ENCODE results near the gene ADAM15.

Gene ADAM15

DNA sequence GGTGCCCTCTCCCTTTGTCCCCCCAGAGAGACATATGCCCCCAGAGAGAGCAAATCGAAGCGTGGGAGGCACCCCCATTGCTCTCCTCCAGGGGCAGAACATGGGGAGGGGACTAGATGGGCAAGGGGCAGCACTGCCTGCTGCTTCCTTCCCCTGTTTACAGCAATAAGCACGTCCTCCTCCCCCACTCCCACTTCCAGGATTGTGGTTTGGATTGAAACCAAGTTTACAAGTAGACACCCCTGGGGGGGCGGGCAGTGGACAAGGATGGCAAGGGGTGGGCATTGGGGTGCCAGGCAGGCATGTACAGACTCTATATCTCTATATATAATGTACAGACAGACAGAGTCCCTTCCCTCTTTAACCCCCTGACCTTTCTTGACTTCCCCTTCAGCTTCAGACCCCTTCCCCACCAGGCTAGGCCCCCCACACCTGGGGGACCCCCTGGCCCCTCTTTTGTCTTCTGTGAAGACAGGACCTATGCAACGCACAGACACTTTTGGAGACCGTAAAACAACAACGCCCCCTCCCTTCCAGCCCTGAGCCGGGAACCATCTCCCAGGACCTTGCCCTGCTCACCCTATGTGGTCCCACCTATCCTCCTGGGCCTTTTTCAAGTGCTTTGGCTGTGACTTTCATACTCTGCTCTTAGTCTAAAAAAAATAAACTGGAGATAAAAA, 35.9 kb downstream of the ADAM15 start:
- DNase-seq = no peak

DNA sequence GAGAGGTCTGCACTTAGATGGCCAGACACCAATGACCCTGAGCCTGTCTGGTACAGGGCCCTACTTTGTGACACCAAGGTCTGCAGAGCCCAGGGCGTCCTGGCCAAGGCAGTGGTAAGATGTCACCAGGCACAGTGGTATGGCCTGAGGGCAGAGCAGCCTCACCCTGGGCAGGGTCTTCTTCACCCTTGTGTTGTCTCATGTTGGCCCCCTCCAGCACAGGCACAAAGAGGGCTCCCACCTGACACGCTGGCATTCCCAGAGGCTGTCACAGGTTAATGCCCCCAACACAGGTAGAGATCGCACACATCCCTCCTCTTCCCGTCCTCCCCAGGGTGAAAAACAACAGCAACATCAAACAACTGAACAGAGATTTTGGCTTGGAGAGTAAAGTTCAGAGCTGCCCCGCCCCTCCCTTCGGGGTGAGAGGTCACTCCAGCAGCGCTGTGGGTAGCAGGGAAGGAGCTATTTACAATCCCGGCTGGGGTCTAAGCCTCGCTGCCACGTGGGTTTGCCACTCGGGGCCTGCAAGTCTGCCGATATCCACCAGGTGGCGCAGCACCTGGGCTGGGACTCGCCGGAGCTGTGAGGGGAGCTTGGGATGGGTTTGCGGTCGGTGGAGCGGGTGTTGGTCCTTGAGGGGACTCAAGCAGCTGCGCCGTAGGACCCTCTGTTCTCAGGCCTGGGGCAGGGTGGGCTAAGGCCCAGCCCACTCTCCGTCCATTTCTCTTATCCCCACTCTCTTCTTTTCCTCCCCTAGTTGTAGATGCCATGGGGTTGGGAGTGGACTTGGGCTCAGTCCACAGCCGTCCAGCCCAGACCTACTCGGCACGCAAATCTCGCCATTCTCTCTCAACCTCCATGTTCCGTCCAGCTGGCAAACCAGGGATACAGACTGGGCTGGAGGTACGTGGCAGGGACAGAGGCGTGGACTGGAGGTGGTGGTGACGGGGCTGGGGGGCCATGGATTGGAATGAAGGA, 40.2 kb downstream of the ADAM15 start:
- peak; percentile 69 for DNase-seq

DNA sequence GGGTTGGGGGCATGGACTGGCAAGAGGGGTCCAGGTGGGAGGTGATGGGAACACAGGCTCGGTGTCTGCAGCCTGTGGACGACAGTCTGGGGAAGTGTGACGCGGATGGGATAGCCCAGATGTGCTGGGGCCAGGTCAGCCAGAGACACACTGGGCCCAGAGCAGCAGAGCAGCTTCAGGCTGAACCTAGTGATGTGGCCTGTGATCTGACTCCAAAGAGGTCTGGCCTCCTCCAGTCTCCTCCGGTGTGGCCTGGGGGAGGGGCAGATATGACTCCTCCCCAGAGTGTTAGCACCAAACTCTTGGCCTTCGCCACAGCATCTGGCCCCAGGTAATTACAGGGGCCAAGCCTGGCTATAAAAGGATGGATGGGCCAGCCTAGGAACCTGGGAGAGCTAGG, 41.0 kb downstream of the ADAM15 start:
- DNase-seq = no peak

DNA sequence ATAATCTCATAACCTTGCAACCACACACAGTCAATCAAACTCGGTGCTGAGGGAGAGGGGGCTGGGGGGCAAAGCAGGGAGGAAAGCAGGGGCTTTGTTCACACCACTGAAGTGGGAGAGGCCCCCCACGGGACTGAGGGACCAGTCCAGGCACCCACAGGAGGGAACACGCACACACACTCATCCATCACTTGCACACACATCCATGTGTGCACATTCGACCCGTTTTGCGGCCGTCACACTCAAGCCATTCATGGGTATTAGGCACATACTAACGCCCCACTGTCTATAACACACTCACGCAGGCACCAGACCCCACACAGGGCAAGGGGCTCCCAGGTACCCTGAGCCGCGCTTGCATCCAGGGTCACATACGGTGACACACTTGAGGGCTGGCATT, 41.5 kb downstream of the ADAM15 start:
- no peak for DNase-seq

DNA sequence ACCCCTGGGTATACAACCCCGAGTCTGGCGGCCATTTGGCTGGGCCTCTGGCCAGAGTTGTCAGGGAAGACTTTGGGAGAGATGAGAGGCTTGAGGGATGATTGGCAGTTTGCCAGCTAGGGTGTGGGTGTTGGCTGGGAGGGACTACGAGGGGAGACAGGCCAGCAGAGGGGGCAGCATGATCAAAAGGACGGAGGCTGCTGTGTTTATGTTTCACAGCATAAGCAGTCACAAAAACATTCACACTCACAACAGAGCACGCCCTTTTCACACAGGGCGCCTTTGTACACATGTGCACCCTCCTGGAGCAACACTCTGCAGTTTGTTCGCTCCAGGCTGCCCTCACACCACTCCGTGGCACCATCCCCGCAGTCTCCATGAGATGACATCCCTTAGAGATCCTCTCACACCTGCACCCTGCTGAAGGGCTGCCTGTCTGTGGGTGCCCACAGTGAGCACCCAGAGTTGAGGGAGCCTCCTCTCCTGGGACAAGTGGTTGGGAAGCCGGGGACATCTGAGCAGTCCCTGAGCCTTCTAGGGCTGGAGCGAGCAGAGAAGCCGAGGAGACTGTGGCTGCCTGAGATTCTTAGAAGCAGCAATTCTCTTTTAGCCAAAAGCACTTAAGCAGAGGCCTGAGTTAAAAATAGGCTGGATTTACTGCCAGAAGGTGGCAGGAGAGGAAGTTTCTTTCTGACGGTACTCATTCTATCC, 43.0 kb downstream of the ADAM15 start:
- DNase-seq = no peak

DNA sequence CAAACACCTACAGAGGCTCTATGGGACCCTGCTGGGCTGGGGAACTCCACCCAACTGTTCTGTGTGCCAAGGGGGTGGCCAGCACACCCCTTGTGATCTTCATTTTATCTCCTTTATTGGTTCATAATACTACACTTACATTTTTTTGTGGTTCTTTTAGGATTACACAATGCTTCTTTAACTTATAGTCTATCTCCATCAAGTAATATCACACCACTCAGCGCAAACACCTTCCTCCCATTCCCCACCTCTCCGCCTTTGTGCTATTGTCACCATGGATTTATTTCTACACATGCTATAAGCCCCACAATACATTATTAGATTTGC, 43.5 kb downstream of the ADAM15 start:
- no peak for DNase-seq

DNA sequence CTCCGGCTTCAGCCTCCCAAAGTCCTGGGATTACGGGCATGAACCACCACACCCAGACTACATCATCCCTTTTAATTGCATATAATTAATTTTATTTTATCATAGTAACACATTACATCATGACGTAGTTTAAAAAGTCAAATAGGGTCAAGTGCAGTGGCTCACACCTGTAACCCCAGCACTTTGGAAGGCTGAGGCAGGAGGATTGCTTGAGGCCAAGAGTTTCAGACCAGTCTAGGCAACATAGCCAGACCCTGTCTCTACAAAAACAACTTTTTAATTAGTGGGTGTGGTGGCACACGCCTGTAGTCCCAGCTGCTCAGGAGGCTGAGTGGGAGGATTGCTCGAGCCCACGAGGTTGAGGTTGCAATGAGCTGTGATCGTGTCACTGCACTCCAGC, 48.2 kb downstream of the ADAM15 start:
- DNase-seq = no peak

DNA sequence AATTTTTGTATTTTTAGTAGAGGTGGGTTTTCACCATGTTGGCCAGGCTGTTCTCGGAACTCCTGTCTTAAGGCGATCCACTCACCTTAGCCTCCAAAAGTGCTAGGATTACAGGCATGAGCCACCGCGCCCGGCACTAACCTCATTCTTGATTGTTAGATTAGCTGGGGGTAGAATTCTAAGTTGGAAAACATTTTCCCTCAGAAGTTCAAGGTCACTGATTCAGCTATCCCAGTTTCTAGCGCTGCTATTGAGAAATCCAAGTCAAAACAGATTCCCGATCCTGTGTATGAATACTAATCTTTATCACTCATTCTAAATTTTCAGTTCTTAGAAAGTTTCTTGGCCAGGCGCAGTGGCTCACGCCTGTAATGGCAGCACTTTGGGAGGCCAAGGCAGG, 52.2 kb downstream of the ADAM15 start:
- DNase-seq = no peak

DNA sequence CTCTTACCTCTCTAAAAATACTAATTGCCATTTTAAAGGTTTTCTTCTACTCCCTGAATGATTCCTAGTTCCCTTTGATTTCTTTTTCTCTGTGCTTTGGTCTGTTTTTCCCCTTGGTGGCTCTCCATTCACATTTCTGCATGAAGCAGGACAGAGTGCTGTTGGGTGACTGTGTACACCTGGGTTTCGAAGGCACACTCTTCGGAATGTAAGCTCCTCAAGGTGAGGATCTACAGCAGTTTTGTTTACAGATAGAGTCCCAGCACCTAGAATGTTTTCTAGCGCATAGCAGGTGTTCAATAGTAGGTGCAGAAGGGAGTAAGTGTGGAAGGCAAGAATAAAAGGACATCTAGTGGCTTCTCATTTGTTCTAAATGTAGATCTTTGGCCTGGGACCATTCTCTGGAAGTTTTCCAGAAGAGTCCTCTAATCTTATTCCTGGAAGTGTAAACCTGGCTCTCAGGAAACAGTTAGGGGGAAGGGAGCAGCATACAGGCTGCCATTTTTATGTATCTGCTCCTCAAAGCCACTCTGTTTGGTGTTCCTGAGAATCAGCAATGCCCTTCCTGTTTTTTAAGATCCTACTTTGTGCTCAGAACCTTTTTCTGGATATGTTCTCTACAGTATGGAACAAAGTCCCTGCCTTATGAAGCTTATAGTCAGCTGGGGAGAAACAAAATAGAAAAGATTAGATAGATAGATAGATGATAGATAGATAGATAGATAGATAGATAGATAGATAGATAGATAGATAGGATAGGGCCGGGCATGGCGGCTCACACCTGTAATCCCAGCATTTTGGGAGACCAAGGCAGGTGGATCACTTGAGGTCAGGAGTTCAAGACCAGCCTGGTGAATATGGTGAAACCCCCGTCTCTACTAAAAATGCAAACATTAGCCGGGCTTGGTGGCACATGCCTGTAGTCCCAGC, 53.8 kb downstream of the ADAM15 start:
- no peak for DNase-seq

DNA sequence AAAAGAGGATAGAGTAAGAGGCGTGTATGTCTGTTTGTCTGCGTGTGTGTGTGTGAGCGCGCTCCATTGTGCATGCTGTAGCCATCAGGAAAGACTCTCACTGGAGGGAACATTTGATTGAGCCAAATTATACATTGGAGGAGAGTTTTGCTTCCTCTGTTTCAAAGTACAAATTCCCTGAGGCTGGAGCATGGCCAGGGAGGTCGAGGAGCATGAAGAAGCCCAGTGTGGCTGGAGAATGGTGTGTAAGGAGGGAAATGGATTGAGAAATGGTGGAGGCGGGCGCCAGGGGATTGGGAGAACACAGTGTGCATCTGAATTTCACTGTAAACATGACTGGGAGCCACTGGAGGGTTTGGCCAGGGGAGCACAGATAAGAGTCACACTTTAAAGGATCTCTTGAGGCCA, 54.5 kb downstream of the ADAM15 start:
- no peak for DNase-seq

DNA sequence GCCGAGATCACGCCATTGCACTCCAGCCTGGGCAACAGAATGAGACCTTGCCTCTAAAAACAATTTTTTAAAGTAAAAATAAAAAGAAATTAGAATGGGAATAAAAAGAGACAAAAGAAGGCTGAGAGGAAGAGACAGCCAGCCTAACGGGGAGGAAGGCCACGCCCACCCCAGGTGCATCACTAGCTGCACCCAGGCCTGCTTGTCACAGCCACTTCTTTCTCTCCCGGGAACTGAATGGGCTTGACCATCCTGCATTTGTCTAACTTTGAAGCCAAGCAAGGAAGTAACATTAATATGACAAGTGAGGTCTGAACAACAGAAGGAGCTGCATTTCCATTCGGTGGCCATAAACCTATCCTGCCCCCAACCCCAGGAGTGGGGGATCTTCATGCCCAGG, 55.7 kb downstream of the ADAM15 start:
- DNase-seq = no peak

DNA sequence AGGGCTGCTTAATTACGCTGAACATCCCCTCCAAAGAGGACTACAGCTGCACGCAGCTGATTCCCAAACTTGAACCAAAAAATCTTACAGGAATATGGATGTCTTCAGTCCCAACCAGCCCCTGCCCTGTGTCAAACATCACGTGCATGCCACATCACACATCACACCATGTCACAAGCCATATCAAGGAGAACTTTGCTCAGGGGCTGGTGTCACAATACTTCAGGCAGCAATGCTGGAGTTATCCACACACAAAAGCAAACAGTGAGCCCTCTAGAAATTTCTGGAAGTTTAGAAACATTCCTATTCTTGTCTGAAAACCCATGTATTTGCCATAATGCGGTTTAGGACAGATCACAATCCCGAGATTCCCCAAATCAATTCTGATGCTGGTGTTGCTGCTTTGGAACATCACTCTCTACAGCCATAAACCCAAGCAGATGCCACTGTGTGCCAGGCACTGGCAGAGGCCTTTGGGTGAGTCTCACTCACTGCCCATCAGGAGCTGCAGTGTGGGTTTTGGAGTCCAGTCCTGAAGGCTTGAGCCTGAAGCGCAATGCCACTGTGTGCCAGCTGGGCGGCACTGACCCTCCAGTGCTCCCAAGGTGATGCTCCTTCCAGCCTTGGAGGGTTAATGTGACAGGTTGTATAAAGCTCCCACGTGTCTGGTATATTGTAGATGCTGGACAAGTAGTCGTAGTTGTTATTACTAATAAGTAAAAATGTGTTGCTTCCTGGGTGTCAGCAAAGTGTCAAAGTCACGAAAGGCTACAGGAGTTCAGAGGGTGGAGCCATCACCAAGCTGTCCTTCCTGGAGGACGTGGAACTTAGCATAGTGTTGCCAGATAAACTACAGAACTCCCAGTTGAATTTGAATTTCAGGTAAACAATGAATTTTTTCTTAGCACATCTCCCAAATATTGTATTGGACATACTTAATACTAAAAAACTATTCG, 56.5 kb downstream of the ADAM15 start:
- DNase-seq = no peak

DNA sequence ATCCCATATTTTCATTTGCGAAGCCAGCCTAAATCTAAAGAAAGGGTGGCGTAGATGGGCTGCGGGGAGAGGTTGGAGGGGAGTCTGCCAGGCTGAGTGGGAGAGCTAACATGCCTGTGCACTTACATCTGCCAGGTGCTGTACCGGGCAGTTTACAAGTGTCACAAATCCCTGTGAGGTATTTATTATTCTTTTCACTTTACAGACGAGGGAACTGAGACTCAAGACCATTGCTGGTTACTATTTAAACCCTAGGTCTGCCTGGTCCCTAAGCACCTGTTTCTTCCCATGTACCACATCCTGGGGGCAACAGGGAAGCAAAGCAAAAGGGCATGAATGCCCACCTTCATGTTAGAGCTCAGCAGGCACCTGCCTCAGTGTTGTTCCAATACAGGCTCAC, 57.2 kb downstream of the ADAM15 start:
- no peak for DNase-seq

DNA sequence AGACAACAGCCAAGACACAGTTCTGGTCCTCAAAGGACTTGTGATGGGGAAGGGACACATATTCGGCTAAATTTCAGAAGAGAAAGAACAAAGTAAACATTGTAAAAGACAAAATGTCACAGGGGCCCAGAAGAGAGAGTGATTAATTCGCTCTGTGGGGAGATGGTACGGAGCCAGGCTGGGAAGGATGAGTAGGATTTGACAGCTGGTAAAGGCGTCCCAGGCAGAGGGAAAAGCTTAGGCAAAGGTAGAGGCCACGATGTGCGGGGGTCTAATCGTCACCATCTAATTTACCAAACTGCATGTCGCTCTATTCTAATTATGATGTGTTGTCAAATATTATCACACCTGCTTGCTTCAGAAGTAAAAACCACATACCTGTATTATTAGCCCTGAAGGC, 59.3 kb downstream of the ADAM15 start:
- DNase-seq = no peak

DNA sequence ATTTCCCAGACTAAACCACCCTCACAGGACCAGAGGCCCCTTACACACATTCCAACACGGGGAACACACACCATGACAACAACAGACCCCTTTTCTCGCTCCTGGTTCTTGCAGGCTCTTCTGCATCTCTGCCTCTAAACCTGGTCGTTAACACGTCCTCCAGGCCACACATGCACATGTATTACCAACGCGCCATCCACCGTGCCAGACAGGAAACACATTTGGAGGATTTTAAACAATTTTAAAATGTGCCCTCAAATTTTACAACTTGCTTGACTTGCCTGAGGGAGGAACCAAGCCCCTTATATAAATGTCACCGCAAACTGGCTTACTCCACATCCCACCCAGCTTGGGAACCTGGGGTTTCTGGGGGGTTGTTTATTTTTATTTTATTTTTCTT, 59.7 kb downstream of the ADAM15 start:
- DNase-seq = no peak
